ENCODE data around the gene CCL7. TPM values are rescaled to one million over a fixed set of nuclear protein-coding genes. Genes with fewer than 3 reads are reported as not detected.

CCL7 gene
- total RNA-seq, 2 experiments from 2014 or later, result not detected

- Histone ChIP-seq H3K9me2 (ENCODE audit: insufficient read depth, low read length) (no peaks in the 10 kb centered on the region), H3K79me2 (ENCODE audit: insufficient read depth, low read depth, low read length) (no peaks in the 10 kb centered on the region), H3K36me3 (ENCODE audit: insufficient read depth, low read length) (no peaks in the 10 kb centered on the region), H3K4me1 (ENCODE audit: insufficient read depth, low read length, poor library complexity, severe bottlenecking) (peaks cover 27% of the 10 kb centered on the region), H3K4me3 (ENCODE audit: low read depth, low read length, poor library complexity, severe bottlenecking) (no peak overlapping the region), H3K4me2 (ENCODE audit: low read length) (peak overlapping the region; percentile 50; the same call in 1 of the 2 replicates), H3K9me3 (ENCODE audit: low read length) (no peaks in the 10 kb centered on the region), H4K20me1 (ENCODE audit: insufficient read depth, low read length) (no peaks in the 10 kb centered on the region), H3K27ac (ENCODE audit: low read depth, low read length, poor library complexity, severe bottlenecking) (no peak overlapping the region), H2AFZ (ENCODE audit: low read length) (no peak overlapping the region)
- BruUV-seq (replicated peaks), result no TSS peak
- POLR2A ChIA-PET, result no interaction called here
- no peak for DNase-seq (ENCODE audit: low spot score)
- intact Hi-C loops (cut with micrococcal nuclease; ENCODE audit: unreplicated experiment), result no loop called here
- TF ChIP-seq EZH2phosphoT487 (IDR thresholded peaks at IDR 0.05; ENCODE audit: borderline replicate concordance, low read depth, low read length), result no peak
- CTCF ChIA-PET (ENCODE audit: unreplicated experiment), result no interaction called here
Measured at GRCh38 chr17:34243364-34244320, 26.4 kb upstream of the CCL7 start.

- Histone ChIP-seq H3K36me3 (ENCODE audit: insufficient read depth, low read length) (no peaks in the 10 kb centered on the region), H2AFZ (ENCODE audit: low read length) (no peak overlapping the region), H3K9me2 (ENCODE audit: insufficient read depth, low read length) (no peaks in the 10 kb centered on the region), H3K27ac (ENCODE audit: low read depth, low read length, poor library complexity, severe bottlenecking) (no peak overlapping the region), H3K4me2 (ENCODE audit: low read length) (no peak overlapping the region), H3K9me3 (ENCODE audit: low read length) (no peaks in the 10 kb centered on the region), H3K4me1 (ENCODE audit: insufficient read depth, low read length, poor library complexity, severe bottlenecking) (peaks cover 27% of the 10 kb centered on the region), H3K79me2 (ENCODE audit: insufficient read depth, low read depth, low read length) (no peaks in the 10 kb centered on the region), H3K4me3 (ENCODE audit: low read depth, low read length, poor library complexity, severe bottlenecking) (no peak overlapping the region), H4K20me1 (ENCODE audit: insufficient read depth, low read length) (no peaks in the 10 kb centered on the region)
- TF ChIP-seq EZH2phosphoT487 (IDR thresholded peaks at IDR 0.05; ENCODE audit: borderline replicate concordance, low read depth, low read length) (no peak), CTCF (conservative IDR thresholded peaks at IDR 0.05; ENCODE audit: low read length) (no peak)
- DNase-seq (ENCODE audit: low spot score), result no peak
- BruUV-seq (replicated peaks), result no TSS peak
- intact Hi-C loops (cut with micrococcal nuclease; ENCODE audit: unreplicated experiment), result no loop called here
- ChIA-PET CTCF (ENCODE audit: unreplicated experiment) (no interaction called here), POLR2A (no interaction called here)
Measured at GRCh38 chr17:34245351-34245905, 24.6 kb upstream of the CCL7 start.

DNA sequence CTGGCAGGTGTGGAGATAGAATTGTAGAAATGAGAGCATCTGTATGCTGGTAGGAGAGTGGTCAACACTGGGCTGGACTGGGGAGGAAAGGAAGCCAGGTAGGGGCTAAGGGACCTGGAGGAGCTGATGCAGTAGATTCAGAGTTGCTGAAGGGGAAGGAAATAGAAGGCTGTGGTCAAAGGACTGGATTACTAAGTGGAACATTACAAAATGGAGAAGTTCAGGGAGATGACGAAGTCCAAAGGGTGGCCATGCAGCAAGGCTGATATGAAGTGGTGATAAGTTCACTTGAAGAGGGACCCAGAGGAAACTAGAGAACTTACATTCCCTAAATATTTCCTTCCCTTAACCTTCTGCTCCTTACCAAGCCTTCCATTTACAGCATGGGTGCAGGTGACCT lies 23.6 kb upstream of the CCL7 start:
- no peak overlapping the region for H3K4me2 ChIP-seq (ENCODE audit: low read length)

More for the DNA sequence above, 23.6 kb upstream of the CCL7 start:
- H3K4me3 ChIP-seq (ENCODE audit: low read depth, low read length, poor library complexity, severe bottlenecking), result no peak overlapping the region
- H3K79me2 ChIP-seq (ENCODE audit: insufficient read depth, low read depth, low read length), result no peaks in the 10 kb centered on the region
- intact Hi-C loops (cut with micrococcal nuclease; ENCODE audit: unreplicated experiment), result no loop called here
- POLR2A ChIA-PET, result no interaction called here
- no peak overlapping the region for H2AFZ ChIP-seq (ENCODE audit: low read length)
- H4K20me1 ChIP-seq (ENCODE audit: insufficient read depth, low read length), result no peaks in the 10 kb centered on the region
- H3K36me3 ChIP-seq (ENCODE audit: insufficient read depth, low read length), result no peaks in the 10 kb centered on the region
- CTCF ChIA-PET (ENCODE audit: unreplicated experiment), result no interaction called here
- no TSS peak for BruUV-seq (replicated peaks)
- H3K27ac ChIP-seq (ENCODE audit: low read depth, low read length, poor library complexity, severe bottlenecking), result no peak overlapping the region
- H3K4me1 ChIP-seq (ENCODE audit: insufficient read depth, low read length, poor library complexity, severe bottlenecking), result peaks cover 27% of the 10 kb centered on the region
- no peaks in the 10 kb centered on the region for H3K9me2 ChIP-seq (ENCODE audit: insufficient read depth, low read length)
- no peak for DNase-seq (ENCODE audit: low spot score)
- no peak for TF ChIP-seq EZH2phosphoT487 (IDR thresholded peaks at IDR 0.05; ENCODE audit: borderline replicate concordance, low read depth, low read length)
- no peak for TF ChIP-seq CTCF (conservative IDR thresholded peaks at IDR 0.05; ENCODE audit: low read length)
- no peaks in the 10 kb centered on the region for H3K9me3 ChIP-seq (ENCODE audit: low read length)

All from OCI-LY7 (cell line).